ENCODE measurements around the gene IFRD2.

DNA sequence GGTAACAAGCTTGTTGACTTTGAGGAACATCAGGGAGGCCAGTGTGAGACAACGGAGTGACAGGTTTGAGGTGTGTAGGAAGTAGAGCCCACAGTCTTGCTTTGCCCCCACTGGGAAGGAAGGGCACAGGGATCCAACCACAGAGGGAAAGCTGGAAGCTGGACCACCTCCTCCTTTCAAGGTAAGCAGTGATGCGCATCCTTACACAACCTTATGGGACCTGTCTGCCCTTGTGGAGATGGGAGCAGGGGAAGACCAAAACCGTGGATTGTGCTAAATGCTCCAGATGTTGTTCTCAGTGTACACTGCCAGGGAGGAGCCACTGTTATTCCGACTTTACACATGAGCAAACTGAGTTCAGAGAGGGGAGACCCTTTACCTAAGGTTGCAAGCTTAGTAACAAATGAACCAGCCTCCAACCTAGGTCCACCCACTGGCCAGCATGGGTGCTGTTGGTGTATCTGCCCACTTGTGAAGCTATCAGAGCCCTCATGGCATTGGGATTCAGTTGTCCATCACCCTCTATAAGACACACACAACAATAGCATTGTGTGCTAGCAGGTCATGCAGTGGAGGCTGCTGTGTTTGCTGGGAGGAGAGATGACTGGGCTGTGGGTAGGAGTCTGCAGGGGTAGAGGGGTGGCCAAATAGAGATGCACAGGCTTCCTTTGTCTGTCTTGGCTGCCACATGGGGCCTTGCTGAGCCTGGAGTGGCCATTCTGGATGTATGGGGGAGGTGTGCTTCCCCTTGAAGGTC is 13.9 kb downstream of the IFRD2 start:
- TF ChIP-seq, protein P1, sequence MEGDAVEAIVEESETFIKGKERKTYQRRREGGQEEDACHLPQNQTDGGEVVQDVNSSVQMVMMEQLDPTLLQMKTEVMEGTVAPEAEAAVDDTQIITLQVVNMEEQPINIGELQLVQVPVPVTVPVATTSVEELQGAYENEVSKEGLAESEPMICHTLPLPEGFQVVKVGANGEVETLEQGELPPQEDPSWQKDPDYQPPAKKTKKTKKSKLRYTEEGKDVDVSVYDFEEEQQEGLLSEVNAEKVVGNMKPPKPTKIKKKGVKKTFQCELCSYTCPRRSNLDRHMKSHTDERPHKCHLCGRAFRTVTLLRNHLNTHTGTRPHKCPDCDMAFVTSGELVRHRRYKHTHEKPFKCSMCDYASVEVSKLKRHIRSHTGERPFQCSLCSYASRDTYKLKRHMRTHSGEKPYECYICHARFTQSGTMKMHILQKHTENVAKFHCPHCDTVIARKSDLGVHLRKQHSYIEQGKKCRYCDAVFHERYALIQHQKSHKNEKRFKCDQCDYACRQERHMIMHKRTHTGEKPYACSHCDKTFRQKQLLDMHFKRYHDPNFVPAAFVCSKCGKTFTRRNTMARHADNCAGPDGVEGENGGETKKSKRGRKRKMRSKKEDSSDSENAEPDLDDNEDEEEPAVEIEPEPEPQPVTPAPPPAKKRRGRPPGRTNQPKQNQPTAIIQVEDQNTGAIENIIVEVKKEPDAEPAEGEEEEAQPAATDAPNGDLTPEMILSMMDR (IDR thresholded peaks at IDR 0.05) = no peak
- no peak for TF ChIP-seq ZFX (IDR thresholded peaks at IDR 0.05; ENCODE audit: borderline replicate concordance)

Data from 22Rv1 (cell line).